Smooth muscle cell (in vitro differentiated cells): ENCODE data around the gene PCMTD2. TPM values are rescaled to one million over a fixed set of nuclear protein-coding genes. Genes with fewer than 3 reads are reported as not detected.

ENCODE experiments used
- DNase-seq: peaks from one replicate; lab custom pipeline; 2025; ENCODE audit not compliant: unreplicated experiment; lab: John Stamatoyannopoulos, UW
- H2AFZ ChIP-seq: fragments of 200-600 bp; sonication (generic); 2 replicates; pipeline ENCODE4 v1.6.0; 2016; ENCODE audit warnings: antibody characterized with exemption, low read depth, mild to moderate bottlenecking
- H3F3A ChIP-seq: fragments of 200-600 bp; sonication (generic); 2 replicates; pipeline ENCODE4 v1.6.0; 2017; ENCODE audit warnings: antibody characterized with exemption, low read depth
- H3K27ac ChIP-seq: fragments of 200-600 bp; sonication (generic); 2 replicates; pipeline ENCODE4 v1.5.1; 2016; ENCODE audit warnings: low read depth, mild to moderate bottlenecking
- H3K27me3 ChIP-seq: fragments of 200-600 bp; sonication (generic); 2 replicates; pipeline ENCODE4 v1.6.1; 2016; ENCODE audit warnings: low read depth, mild to moderate bottlenecking
- H3K36me3 ChIP-seq: fragments of 200-600 bp; sonication (generic); 2 replicates; pipeline ENCODE4 v1.5.1; 2016; ENCODE audit warnings: low read depth
- H3K4me1 ChIP-seq: fragments of 200-600 bp; sonication (generic); 2 replicates; pipeline ENCODE4 v1.5.1; 2016; ENCODE audit warnings: low read depth
- H3K4me2 ChIP-seq: fragments of 200-600 bp; sonication (generic); 2 replicates; pipeline ENCODE4 v1.6.0; 2016; ENCODE audit warnings: mild to moderate bottlenecking
- H3K4me3 ChIP-seq: fragments of 200-600 bp; sonication (generic); 2 replicates; pipeline ENCODE4 v1.5.1; 2016; ENCODE audit warnings: mild to moderate bottlenecking
- H3K79me2 ChIP-seq: fragments of 200-600 bp; sonication (generic); 2 replicates; pipeline ENCODE4 v1.6.0; 2016; ENCODE audit warnings: low read depth, mild to moderate bottlenecking
- H3K9ac ChIP-seq: fragments of 200-600 bp; sonication (generic); 2 replicates; pipeline ENCODE4 v1.6.0; 2016; ENCODE audit warnings: low read depth
- H3K9me3 ChIP-seq: fragments of 200-600 bp; sonication (generic); replicated peaks from 2 replicates; pipeline ENCODE4 v1.5.1; 2016; ENCODE audit warnings: low read depth
- H4K20me1 ChIP-seq: fragments of 200-600 bp; sonication (generic); 2 replicates; pipeline ENCODE4 v1.6.0; 2016; ENCODE audit warnings: low read depth
- CTCF ChIP-seq: fragments of 200-600 bp; sonication (generic); IDR thresholded peaks from 2 replicates; pipeline ENCODE4 v1.5.1; 2017; ENCODE audit warnings: borderline replicate concordance, mild to moderate bottlenecking, antibody characterized with exemption; ENCODE audit not compliant: insufficient read depth, poor library complexity, severe bottlenecking
- WGBS: methylation state at CpG from one replicate; pipeline ENCODE4 v1.1.7; 2016; ENCODE audit warnings: low lambda C conversion rate; 5-methylcytosine and 5-hydroxymethylcytosine counted together
- polyA plus RNA-seq: library from polyadenylated mRNA; unstranded; fragments of >200 nt; fragmentation: Nextera tagmentation; extraction: Ambion mirVana; gene quantifications from 2 replicates; pipeline ENCODE4 v1.2.1, GENCODE V29; 2016
- total RNA-seq: library from RNA; depleted of rRNA; stranded (reverse); fragments of >200 nt; gene quantifications from 2 replicates; pipeline ENCODE4 v1.2.3, GENCODE V29; 2014

Gene PCMTD2
- total and polyA plus RNA-seq, 2 experiments from 2014 or later = 15.4 to 74.9 TPM

GRCh38 chr20:64230461-64231145, 24.9 kb upstream of the PCMTD2 start:
- H3F3A ChIP-seq = no peaks in the 10 kb centered on the region
- H3K9me3 ChIP-seq = no peaks in the 10 kb centered on the region
- no peak overlapping the region for H3K9ac ChIP-seq
- H2AFZ ChIP-seq = no peak overlapping the region
- no peaks in the 10 kb centered on the region for H3K4me1 ChIP-seq
- no peak overlapping the region for H3K4me2 ChIP-seq
- H3K27ac ChIP-seq = no peak overlapping the region
- H3K4me3 ChIP-seq = no peak overlapping the region
- 90% methylated on average over 17 of the region's 22 CpGs for WGBS
- no peak for DNase-seq
- no peaks in the 10 kb centered on the region for H3K27me3 ChIP-seq
- H4K20me1 ChIP-seq = no peaks in the 10 kb centered on the region
- no peaks in the 10 kb centered on the region for H3K79me2 ChIP-seq
- no peak for TF ChIP-seq CTCF
- H3K36me3 ChIP-seq = no peaks in the 10 kb centered on the region

GRCh38 chr20:64231621-64232550, 23.7 kb upstream of the PCMTD2 start:
- Histone ChIP-seq H3K9ac (no peak overlapping the region), H3K4me2 (no peak overlapping the region), H3K79me2 (no peaks in the 10 kb centered on the region), H3F3A (no peaks in the 10 kb centered on the region), H3K4me1 (no peaks in the 10 kb centered on the region), H3K9me3 (no peaks in the 10 kb centered on the region), H4K20me1 (no peaks in the 10 kb centered on the region), H2AFZ (no peak overlapping the region), H3K4me3 (no peak overlapping the region), H3K27ac (no peak overlapping the region), H3K27me3 (no peaks in the 10 kb centered on the region), H3K36me3 (no peaks in the 10 kb centered on the region)
- no peak for TF ChIP-seq CTCF
- 92% methylated on average over 24 of the region's 27 CpGs for WGBS
- no peak for DNase-seq

GRCh38 chr20:64232794-64233193, 22.8 kb upstream of the PCMTD2 start:
- TF ChIP-seq CTCF = no peak
- no peaks in the 10 kb centered on the region for H3K79me2 ChIP-seq
- no peak for DNase-seq
- WGBS = 93% methylated on average over 3 of the region's 3 CpGs
- no peaks in the 10 kb centered on the region for H3K27me3 ChIP-seq
- no peak overlapping the region for H3K4me3 ChIP-seq
- H3K36me3 ChIP-seq = no peaks in the 10 kb centered on the region
- no peaks in the 10 kb centered on the region for H4K20me1 ChIP-seq
- H3K4me1 ChIP-seq = no peaks in the 10 kb centered on the region
- no peaks in the 10 kb centered on the region for H3F3A ChIP-seq
- H3K9me3 ChIP-seq = no peaks in the 10 kb centered on the region
- no peak overlapping the region for H3K9ac ChIP-seq
- H3K27ac ChIP-seq = no peak overlapping the region
- no peak overlapping the region for H3K4me2 ChIP-seq
- no peak overlapping the region for H2AFZ ChIP-seq
